Measurements from ENCODE around the gene EZR. TPM values are rescaled to one million over a fixed set of nuclear protein-coding genes. Genes with fewer than 3 reads are reported as not detected.
A peak's percentile ranks its signal among the peaks of the same experiment; 100 is the strongest.

The EZR gene
- total RNA-seq, 1 experiment from 2014 or later = 1,402 TPM

GRCh38 chr6:158771399-158772152 lies 47.6 kb downstream of the EZR start:
- Histone ChIP-seq H3K79me2 (ENCODE audit: insufficient read depth, low read length) (peaks cover 99% of the 10 kb centered on the region), H3K36me3 (ENCODE audit: control insufficient read depth in 1 of 2, insufficient read depth in 2 of 2, low read length in 2 of 2) (peaks cover 70 to 99% of the 10 kb centered on the region in 2 experiments), H3K4me3 (replicated peaks in 1 of 2; ENCODE audit: low read depth in 1 of 2, low read length in 2 of 2) (no peak overlapping the region), H4K20me1 (ENCODE audit: insufficient read depth) (peaks cover 34% of the 10 kb centered on the region; the same call in 1 of the 2 replicates), H3K27ac (ENCODE audit: low read depth, low read length) (peak overlapping the region; percentile 57), H2AFZ (ENCODE audit: low read depth, low read length, poor library complexity, severe bottlenecking) (no peak overlapping the region), H3K9me3 (ENCODE audit: control insufficient read depth in 1 of 2, insufficient read depth in 1 of 2, low read depth in 1 of 2, low read length in 2 of 2) (no peaks in the 10 kb centered on the region), H3K27me3 (ENCODE audit: insufficient read depth, low read length) (no peaks in the 10 kb centered on the region), H3K9me2 (ENCODE audit: insufficient read depth) (no peaks in the 10 kb centered on the region), H3K9ac (ENCODE audit: low read length) (peak overlapping the region; percentile 29; the same call in 1 of the 2 replicates), H3K4me2 (ENCODE audit: low read length) (0 out of 2 replicates have a peak overlapping the region, but pooled peaks have one; percentile 0), H3K4me1 (ENCODE audit: control insufficient read depth in 1 of 2, insufficient read depth in 2 of 2, low read length in 2 of 2) (peaks cover 13 to 100% of the 10 kb centered on the region in 2 experiments)
- RAD21 ChIA-PET (ENCODE audit: low non-redundant PET in 1 of 2, low total read pairs in 2 of 2, uncharacterized antibody in 2 of 2, unreplicated experiment in 2 of 2) = no interaction called here
- no TSS peak for BruUV-seq (replicated peaks)
- TF ChIP-seq CTCF (IDR thresholded peaks at IDR 0.05 in 2 of 3, conservative IDR thresholded peaks at IDR 0.05 in 1 of 3; ENCODE audit: borderline replicate concordance in 1 of 3, insufficient read depth in 1 of 3, low read depth in 2 of 3, low read length in 2 of 3) (no peak), MAX (IDR thresholded peaks at IDR 0.05) (no peak), POLR2AphosphoS5 (IDR thresholded peaks at IDR 0.05; ENCODE audit: low read depth, low read length) (peak; percentile 66; the same call in 1 of the 2 replicates), EGR1 (IDR thresholded peaks at IDR 0.05; ENCODE audit: low read depth) (no peak)
- DNase-seq (ENCODE audit: low read depth, low spot score) (no peak), ATAC-seq (peak; percentile 3; the same call in 1 of the 2 replicates)
- POLR2A ChIA-PET = no interaction called here
- intact Hi-C loops (cut with micrococcal nuclease) = no loop called here
- CTCF ChIA-PET = interaction anchor here (0.9 to 1.5 kb wide), 3 partner anchors 10 to 557 kb away, joined by 3 read pairs; no protein-coding TSS in a partner anchor

Data from HCT116 (cell line).